GM12878 (cell line): Measurements from ENCODE around the gene ETHE1. TPM values are rescaled to one million over a fixed set of nuclear protein-coding genes. Genes with fewer than 3 reads are reported as not detected.

Experiments
- ATAC-seq: fragments of 200-7000 bp; cut with Tn5 transposase; 3 replicates; pipeline ENCODE4 v1.9.1; 2020; ENCODE audit warnings: mild to moderate bottlenecking, moderate library complexity
- BruUV-seq: library from RNA; stranded (reverse); fragments of 400-500 nt; replicated peaks from 2 replicates; lab custom pipeline; 2021; lab: Mats Ljungman, UMichigan
- CTCF ChIA-PET: fragments of 300-600 bp; sonication (Branson Sonifier 250); formaldehyde crosslinking; extraction: SDS; loops from one replicate; lab custom pipeline; 2021; ENCODE audit warnings: inconsistent platforms; lab: Yijun Ruan, JAX
- POLR2A ChIA-PET: fragments of 350-600 bp; formaldehyde crosslinking; extraction: SDS; loops from one replicate; lab custom pipeline; 2021; ENCODE audit warnings: inconsistent platforms; lab: Charles Lee
- RAD21 ChIA-PET: fragments of 300-600 bp; sonication (Branson Sonifier 250); formaldehyde crosslinking; loops from one replicate; lab custom pipeline; 2023; ENCODE audit warnings: antibody characterized with exemption; ENCODE audit not compliant: unreplicated experiment; lab: Charles Lee
- SMC1A ChIA-PET: fragments of 300-600 bp; sonication (Branson Sonifier 250); formaldehyde crosslinking; loops from one replicate; lab custom pipeline; 2023; ENCODE audit not compliant: unreplicated experiment, uncharacterized antibody; lab: Charles Lee
- DNase-seq: peaks from one replicate; pipeline ENCODE4 v3.0.0-alpha.2; 2011; ENCODE audit warnings: low read depth, low spot score
- FAIRE-seq: peaks from 3 replicates; lab custom pipeline; 2011; peaks lifted over from hg19 to GRCh38; lab: Jason Lieb, UNC
- H2AFZ ChIP-seq: 2 replicates; pipeline ENCODE4 v1.6.0; 2011; ENCODE audit warnings: low read depth, low read length, control low read depth; ENCODE audit not compliant: control insufficient read depth
- H3K27ac ChIP-seq: 2 replicates; pipeline ENCODE4 v1.5.1; 2011; ENCODE audit warnings: control low read depth; ENCODE audit not compliant: control insufficient read depth, insufficient read depth
- H3K27me3 ChIP-seq, 2 experiments: replicated peaks in 1 of 2; 2 replicates each; pipeline versions ENCODE4 v1.6.0 to v1.6.1; 2011; ENCODE audit warnings: low read length in 1 of 2; ENCODE audit not compliant: control insufficient read depth in 2 of 2, insufficient read depth in 2 of 2
- H3K36me3 ChIP-seq, 2 experiments: 2 replicates each; pipeline ENCODE4 v1.5.1; 2011; ENCODE audit warnings: low read length in 1 of 2; ENCODE audit not compliant: control insufficient read depth in 2 of 2, insufficient read depth in 2 of 2
- H3K4me1 ChIP-seq: 2 replicates; pipeline ENCODE4 v1.6.1; 2011; ENCODE audit warnings: mild to moderate bottlenecking, low read length, moderate library complexity, mixed read lengths; ENCODE audit not compliant: control insufficient read depth, insufficient read depth
- H3K4me2 ChIP-seq: 2 replicates; pipeline ENCODE4 v1.6.0; 2011; ENCODE audit warnings: control low read depth; ENCODE audit not compliant: control insufficient read depth, insufficient read depth
- H3K4me3 ChIP-seq: fragments of 200-600 bp; sonication (generic); 2 replicates; pipeline ENCODE4 v1.5.1; 2016
- H3K79me2 ChIP-seq: 2 replicates; pipeline ENCODE4 v1.6.0; 2011; ENCODE audit warnings: low read length; ENCODE audit not compliant: control insufficient read depth, insufficient read depth
- H3K9ac ChIP-seq: 2 replicates; pipeline ENCODE4 v1.8.0; 2011; ENCODE audit warnings: low read length, control low read depth, mixed read lengths; ENCODE audit not compliant: control insufficient read depth, insufficient read depth
- H3K9me3 ChIP-seq: replicated peaks from 3 replicates; pipeline ENCODE4 v1.5.1; 2011; ENCODE audit warnings: mild to moderate bottlenecking, low read length; ENCODE audit not compliant: control insufficient read depth, insufficient read depth
- H4K20me1 ChIP-seq: 2 replicates; pipeline ENCODE4 v1.6.0; 2011; ENCODE audit not compliant: control insufficient read depth, insufficient read depth
- BCL11A ChIP-seq: IDR thresholded peaks from 2 replicates; pipeline ENCODE4 v1.6.1; 2011; ENCODE audit warnings: low read depth, low read length
- CEBPB ChIP-seq, 2 experiments: fragments of 150-350 bp in 1 of 2; IDR thresholded peaks; 2 replicates each; pipeline ENCODE4 v1.6.1; 2012 to 2014; ENCODE audit warnings: low read depth in 2 of 2, low read length in 2 of 2, borderline replicate concordance in 1 of 2, inconsistent platforms in 1 of 2
- CHD4 ChIP-seq: fragments of 200-600 bp; sonication (generic); IDR thresholded peaks from 2 replicates; pipeline ENCODE4 v1.6.1; 2016; ENCODE audit warnings: mild to moderate bottlenecking
- KAT2A ChIP-seq: conservative IDR thresholded peaks from 2 replicates; pipeline ENCODE4 v1.6.1; 2011; ENCODE audit warnings: low read depth, low read length; ENCODE audit not compliant: control insufficient read depth
- KLF5 ChIP-seq: fragments of 450-650 bp; IDR thresholded peaks from 2 replicates; pipeline ENCODE4 v1.6.1; 2014; ENCODE audit warnings: mild to moderate bottlenecking; ENCODE audit not compliant: partially characterized antibody
- MTA2 ChIP-seq: fragments of 450-650 bp; IDR thresholded peaks from 2 replicates; pipeline ENCODE4 v1.6.1; 2016; ENCODE audit warnings: low read depth, mild to moderate bottlenecking, moderate library complexity
- MYC ChIP-seq: IDR thresholded peaks from 2 replicates; pipeline ENCODE4 v1.6.1; 2011; ENCODE audit warnings: mild to moderate bottlenecking, low read length, moderate library complexity, inconsistent platforms; ENCODE audit not compliant: insufficient read depth, insufficient replicate concordance, insufficient read length, severe bottlenecking
- NFXL1 ChIP-seq: fragments of 450-650 bp; IDR thresholded peaks from 2 replicates; pipeline ENCODE4 v1.6.1; 2017; ENCODE audit warnings: antibody characterized with exemption, mild to moderate bottlenecking, borderline replicate concordance
- TARDBP ChIP-seq: IDR thresholded peaks from 2 replicates; pipeline ENCODE4 v1.6.1; 2016; ENCODE audit warnings: borderline replicate concordance
- USF1 ChIP-seq: IDR thresholded peaks from 2 replicates; pipeline ENCODE4 v1.6.1; 2011; ENCODE audit warnings: borderline replicate concordance, low read depth, mild to moderate bottlenecking, moderate library complexity, mixed read lengths, low read length; ENCODE audit not compliant: insufficient read depth; ENCODE audit errors: extremely low read length
- ZNF274 ChIP-seq: IDR thresholded peaks from one replicate; pipeline ENCODE4 v1.8.0; 2011; ENCODE audit not compliant: insufficient read length, insufficient read depth
- ZSCAN29 ChIP-seq: fragments of 450-650 bp; IDR thresholded peaks from 2 replicates; pipeline ENCODE4 v1.6.1; 2017; ENCODE audit warnings: mild to moderate bottlenecking, moderate library complexity
- WGBS: methylation state at CpG from one replicate; pipeline ENCODE4 v1.1.6; 2016; ENCODE audit warnings: low lambda C conversion rate; ENCODE audit not compliant: insufficient replicate concordance, insufficient coverage; ENCODE audit errors: missing lambda C conversion rate; 5-methylcytosine and 5-hydroxymethylcytosine counted together
- in situ Hi-C: fragments of 300-500 bp; cut with MboI; formaldehyde crosslinking; loops from 9 replicates; pipeline ENCODE4 v1.14.3; 2018; ENCODE audit warnings: mixed read lengths
- intact Hi-C: fragments of 100-400 bp; cut with micrococcal nuclease; formaldehyde crosslinking; loops from one replicate; pipeline ENCODE4 v1.14.2; 2022; ENCODE audit not compliant: unreplicated experiment
- polyA plus RNA-seq, 11 experiments: library from polyadenylated mRNA; depleted of rRNA in 4 of 11; unstranded in 6 of 11; stranded (reverse) in 5 of 11; fragments of >200 nt; fragmentation: Nextera tagmentation in 4 of 11; fragmentation: Illumina TruSeq in 1 of 11; extraction: Ambion mirVana in 4 of 11; extraction: Trizol in 1 of 11; gene quantifications; 1 replicate in 1 of 11; 2 replicates in 10 of 11; pipeline versions ENCODE4 v1.2.1 to v1.2.3, GENCODE V29; 2011 to 2016; ENCODE audit warnings: inconsistent platforms in 2 of 11, missing spikeins in 2 of 11, low read depth in 1 of 11
- total RNA-seq, 4 experiments: library from RNA; depleted of rRNA in 3 of 4; stranded (reverse); fragments of >200 nt in 3 of 4; fragmentation: Illumina TruSeq in 1 of 4; extraction: Trizol in 1 of 4; gene quantifications; 2 replicates each; pipeline versions ENCODE4 v1.2.1 to v1.2.3, GENCODE V29; 2013 to 2021

Gene ETHE1
- total and polyA plus RNA-seq, 10 of the 15 experiments (the other 5 are each of a cell fraction or from before 2014, with no cell fraction given): 22.1 to 155 (median 52.7) TPM

- Histone ChIP-seq H3K79me2 (no peaks in the 10 kb centered on the region), H3K4me3 (no peak overlapping the region), H3K4me1 (no peaks in the 10 kb centered on the region), H3K27me3 (no peaks in the 10 kb centered on the region), H3K4me2 (no peak overlapping the region), H3K9me3 (no peaks in the 10 kb centered on the region; the same call in 2 of the 3 replicates), H2AFZ (no peak overlapping the region), H3K27ac (no peak overlapping the region)
- ChIA-PET RAD21 (no interaction called here), POLR2A (no interaction called here), SMC1A (no interaction called here), CTCF (no interaction called here)
- no peak for DNase-seq
- intact Hi-C loops (no loop called here), in situ Hi-C loops (no loop called here)
- WGBS: 84% methylated on average over 3 of the region's 3 CpGs
- TF ChIP-seq KLF5 (no peak), CEBPB (IDR thresholded peaks at IDR 0.05; ENCODE audit: borderline replicate concordance in 1 of 2, low read depth in 2 of 2, low read length in 2 of 2) (no peak), NFXL1 (no peak), KAT2A (no peak), ZNF274 (no peak), CHD4 (no peak), TARDBP (no peak), MYC (no peak), BCL11A (no peak), USF1 (no peak), ZSCAN29 (no peak), MTA2 (no peak)
- TF ChIP-seq, all 136 proteins: peak for 0
- H3K36me3 ChIP-seq: peaks cover 8 to 10% of the 10 kb centered on the region in 2 experiments
- no peaks in the 10 kb centered on the region for H4K20me1 ChIP-seq
- no TSS peak for BruUV-seq
- no peak for FAIRE-seq
- ATAC-seq: no peak
- no peak overlapping the region for H3K9ac ChIP-seq
Measured at GRCh38 chr19:43540381-43540780, 13.4 kb upstream of the ETHE1 start.
